ENCODE measurements around the gene TMEM176A. TPM values are rescaled to one million over a fixed set of nuclear protein-coding genes. Genes with fewer than 3 reads are reported as not detected.
"Not testable (repeated sequence)": the region's sequence is repeated elsewhere in the genome, so short reads cannot be mapped to it uniquely, and the experiment has no call there.

TMEM176A gene
- total RNA-seq, 1 experiment from 2014 or later = 0.39 TPM

DNA sequence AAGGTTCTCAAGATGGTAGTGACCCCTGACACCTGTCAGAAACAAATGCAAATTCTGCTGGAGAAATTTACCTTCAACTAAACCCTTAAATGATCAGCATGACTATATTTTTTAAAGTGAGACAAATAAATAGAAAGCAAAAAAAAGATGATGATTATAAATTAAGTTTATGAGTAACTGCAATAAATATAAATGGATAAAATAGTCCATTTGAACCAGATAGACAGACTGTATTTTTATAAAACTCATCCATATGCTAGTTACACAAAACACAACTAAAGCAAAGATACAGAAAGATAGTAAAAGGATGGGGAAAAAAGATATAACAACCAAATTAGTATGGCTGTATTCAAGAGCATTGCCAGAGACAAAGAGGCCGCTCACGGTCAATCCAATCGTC lies 5.9 kb downstream of the TMEM176A start:
- CTCF ChIA-PET = no interaction called here
- Histone ChIP-seq H3K4me1 (ENCODE audit: control insufficient read depth, insufficient read depth, low read length) (no peaks in the 10 kb centered on the region), H3K4me3 (ENCODE audit: low read depth in 2 of 2, low read length in 2 of 2) (no peak overlapping the region), H3K9me3 (ENCODE audit: control insufficient read depth, insufficient read depth, low read depth, low read length) (no peaks in the 10 kb centered on the region), H3K27me3 (ENCODE audit: control insufficient read depth, insufficient read depth, low read length) (no peaks in the 10 kb centered on the region; the same call in 1 of the 2 replicates), H3K27ac (ENCODE audit: low read length) (no peak overlapping the region), H3K36me3 (ENCODE audit: control insufficient read depth, insufficient read depth, low read length) (no peaks in the 10 kb centered on the region)
- ATAC-seq (no peak), DNase-seq (ENCODE audit: low read depth, low spot score) (no peak)
- in situ Hi-C loops (cut with HindIII; ENCODE audit: low pct_unique_long_range_greater_than_20kb, low sequenced_read_pairs) (no loop called here), intact Hi-C loops (cut with micrococcal nuclease; ENCODE audit: unreplicated experiment) (no loop called here)
- POLR2A ChIA-PET = no interaction called here
- TF ChIP-seq POLR2AphosphoS5 (IDR thresholded peaks at IDR 0.05; ENCODE audit: low read depth, low read length) = no peak
- no peak for TF ChIP-seq TCF7L2 (IDR thresholded peaks at IDR 0.05; ENCODE audit: low read depth, low read length)
- TF ChIP-seq, protein P1, sequence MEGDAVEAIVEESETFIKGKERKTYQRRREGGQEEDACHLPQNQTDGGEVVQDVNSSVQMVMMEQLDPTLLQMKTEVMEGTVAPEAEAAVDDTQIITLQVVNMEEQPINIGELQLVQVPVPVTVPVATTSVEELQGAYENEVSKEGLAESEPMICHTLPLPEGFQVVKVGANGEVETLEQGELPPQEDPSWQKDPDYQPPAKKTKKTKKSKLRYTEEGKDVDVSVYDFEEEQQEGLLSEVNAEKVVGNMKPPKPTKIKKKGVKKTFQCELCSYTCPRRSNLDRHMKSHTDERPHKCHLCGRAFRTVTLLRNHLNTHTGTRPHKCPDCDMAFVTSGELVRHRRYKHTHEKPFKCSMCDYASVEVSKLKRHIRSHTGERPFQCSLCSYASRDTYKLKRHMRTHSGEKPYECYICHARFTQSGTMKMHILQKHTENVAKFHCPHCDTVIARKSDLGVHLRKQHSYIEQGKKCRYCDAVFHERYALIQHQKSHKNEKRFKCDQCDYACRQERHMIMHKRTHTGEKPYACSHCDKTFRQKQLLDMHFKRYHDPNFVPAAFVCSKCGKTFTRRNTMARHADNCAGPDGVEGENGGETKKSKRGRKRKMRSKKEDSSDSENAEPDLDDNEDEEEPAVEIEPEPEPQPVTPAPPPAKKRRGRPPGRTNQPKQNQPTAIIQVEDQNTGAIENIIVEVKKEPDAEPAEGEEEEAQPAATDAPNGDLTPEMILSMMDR (IDR thresholded peaks at IDR 0.05) = no peak
- TF ChIP-seq, protein P2, sequence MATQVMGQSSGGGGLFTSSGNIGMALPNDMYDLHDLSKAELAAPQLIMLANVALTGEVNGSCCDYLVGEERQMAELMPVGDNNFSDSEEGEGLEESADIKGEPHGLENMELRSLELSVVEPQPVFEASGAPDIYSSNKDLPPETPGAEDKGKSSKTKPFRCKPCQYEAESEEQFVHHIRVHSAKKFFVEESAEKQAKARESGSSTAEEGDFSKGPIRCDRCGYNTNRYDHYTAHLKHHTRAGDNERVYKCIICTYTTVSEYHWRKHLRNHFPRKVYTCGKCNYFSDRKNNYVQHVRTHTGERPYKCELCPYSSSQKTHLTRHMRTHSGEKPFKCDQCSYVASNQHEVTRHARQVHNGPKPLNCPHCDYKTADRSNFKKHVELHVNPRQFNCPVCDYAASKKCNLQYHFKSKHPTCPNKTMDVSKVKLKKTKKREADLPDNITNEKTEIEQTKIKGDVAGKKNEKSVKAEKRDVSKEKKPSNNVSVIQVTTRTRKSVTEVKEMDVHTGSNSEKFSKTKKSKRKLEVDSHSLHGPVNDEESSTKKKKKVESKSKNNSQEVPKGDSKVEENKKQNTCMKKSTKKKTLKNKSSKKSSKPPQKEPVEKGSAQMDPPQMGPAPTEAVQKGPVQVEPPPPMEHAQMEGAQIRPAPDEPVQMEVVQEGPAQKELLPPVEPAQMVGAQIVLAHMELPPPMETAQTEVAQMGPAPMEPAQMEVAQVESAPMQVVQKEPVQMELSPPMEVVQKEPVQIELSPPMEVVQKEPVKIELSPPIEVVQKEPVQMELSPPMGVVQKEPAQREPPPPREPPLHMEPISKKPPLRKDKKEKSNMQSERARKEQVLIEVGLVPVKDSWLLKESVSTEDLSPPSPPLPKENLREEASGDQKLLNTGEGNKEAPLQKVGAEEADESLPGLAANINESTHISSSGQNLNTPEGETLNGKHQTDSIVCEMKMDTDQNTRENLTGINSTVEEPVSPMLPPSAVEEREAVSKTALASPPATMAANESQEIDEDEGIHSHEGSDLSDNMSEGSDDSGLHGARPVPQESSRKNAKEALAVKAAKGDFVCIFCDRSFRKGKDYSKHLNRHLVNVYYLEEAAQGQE (IDR thresholded peaks at IDR 0.05; ENCODE audit: insufficient read depth in 1 of 2, low read depth in 2 of 2, low read length in 1 of 2) = no peak
- TF ChIP-seq SIN3A (IDR thresholded peaks at IDR 0.05; ENCODE audit: borderline replicate concordance, insufficient read depth, low read depth, low read length) = no peak
- BruUV-seq (replicated peaks) = no TSS peak

DNA sequence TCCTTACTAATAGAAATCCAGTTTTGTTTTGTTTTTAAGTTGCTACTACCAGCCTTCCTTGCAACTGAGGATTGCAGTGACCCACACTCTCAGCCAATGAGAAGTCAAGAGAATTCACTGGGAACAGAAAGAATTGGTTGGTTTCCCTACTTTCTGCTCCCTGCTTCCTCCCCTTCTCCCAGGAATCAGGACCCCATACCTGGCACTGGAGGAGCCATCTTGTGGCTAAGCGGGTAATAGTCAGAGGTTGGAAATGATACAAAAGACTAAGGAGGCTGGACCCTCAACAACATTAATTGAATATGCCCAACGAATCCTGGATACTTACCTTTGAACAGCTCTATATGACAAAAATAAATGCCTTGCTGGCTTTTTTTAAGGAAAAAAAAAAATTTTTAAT lies 6.3 kb downstream of the TMEM176A start:
- ChIA-PET CTCF (no interaction called here), POLR2A (no interaction called here)
- TF ChIP-seq TCF7L2 (IDR thresholded peaks at IDR 0.05; ENCODE audit: low read depth, low read length) = no peak
- no peak for ATAC-seq
- H3K27ac ChIP-seq (ENCODE audit: low read length) = no peak overlapping the region
- intact Hi-C loops (cut with micrococcal nuclease; ENCODE audit: unreplicated experiment) = no loop called here
- H3K4me3 ChIP-seq (ENCODE audit: low read depth in 2 of 2, low read length in 2 of 2) = no peak overlapping the region
- DNase-seq (ENCODE audit: low read depth, low spot score) = no peak
- no peaks in the 10 kb centered on the region for H3K9me3 ChIP-seq (ENCODE audit: control insufficient read depth, insufficient read depth, low read depth, low read length)
- no TSS peak for BruUV-seq (replicated peaks)
- no peaks in the 10 kb centered on the region for H3K36me3 ChIP-seq (ENCODE audit: control insufficient read depth, insufficient read depth, low read length)
- no peaks in the 10 kb centered on the region for H3K4me1 ChIP-seq (ENCODE audit: control insufficient read depth, insufficient read depth, low read length)
- H3K27me3 ChIP-seq (ENCODE audit: control insufficient read depth, insufficient read depth, low read length) = no peaks in the 10 kb centered on the region
- in situ Hi-C loops (cut with HindIII; ENCODE audit: low pct_unique_long_range_greater_than_20kb, low sequenced_read_pairs) = no loop called here

DNA sequence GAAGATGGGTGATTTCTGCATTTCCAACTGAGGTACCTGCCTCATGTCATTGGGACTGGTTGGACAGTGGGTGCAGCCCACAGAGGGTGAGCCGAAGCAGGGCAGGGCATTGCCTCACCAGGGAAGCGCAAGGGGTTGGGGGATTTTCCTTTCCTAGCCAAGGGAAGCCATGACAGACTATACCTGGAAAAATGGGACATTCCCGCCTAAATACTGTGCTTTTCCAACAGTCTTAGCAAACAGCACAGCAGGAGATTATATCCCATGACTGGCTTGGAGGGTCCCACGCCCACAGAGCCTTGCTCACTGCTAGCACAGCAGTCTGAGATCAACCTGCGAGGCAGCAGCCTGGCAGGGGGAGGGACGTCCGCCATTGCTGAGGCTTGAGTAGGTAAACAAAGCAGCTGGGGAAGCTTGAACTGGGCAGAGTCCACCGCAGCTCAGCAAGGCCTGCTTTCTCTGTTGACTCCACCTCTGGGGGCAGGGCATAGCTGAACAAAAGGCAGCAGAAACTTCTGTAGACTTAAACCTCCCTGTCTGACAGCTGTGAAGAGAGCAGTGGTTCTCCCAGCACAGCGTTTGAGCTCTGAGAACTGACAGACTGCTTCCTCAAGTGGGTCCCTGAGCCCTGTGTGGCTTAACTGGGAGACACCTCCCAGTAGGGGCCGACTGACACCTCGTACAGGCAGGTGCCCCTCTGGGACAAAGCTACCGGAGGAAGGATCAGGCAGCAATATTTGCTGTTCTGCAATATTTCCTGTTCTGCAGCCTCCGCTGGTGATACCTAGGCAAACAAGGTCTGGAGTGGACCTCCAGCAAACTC lies 7.3 kb downstream of the TMEM176A start:
- BruUV-seq (replicated peaks); in situ Hi-C loops (cut with HindIII; ENCODE audit: low pct_unique_long_range_greater_than_20kb, low sequenced_read_pairs); DNase-seq (ENCODE audit: low read depth, low spot score); H3K4me3 ChIP-seq (ENCODE audit: low read depth in 2 of 2, low read length in 2 of 2); POLR2A ChIA-PET; ATAC-seq; H3K9me3 ChIP-seq (ENCODE audit: control insufficient read depth, insufficient read depth, low read depth, low read length); H3K27me3 ChIP-seq (ENCODE audit: control insufficient read depth, insufficient read depth, low read length); intact Hi-C loops (cut with micrococcal nuclease; ENCODE audit: unreplicated experiment); H3K4me1 ChIP-seq (ENCODE audit: control insufficient read depth, insufficient read depth, low read length); H3K36me3 ChIP-seq (ENCODE audit: control insufficient read depth, insufficient read depth, low read length); H3K27ac ChIP-seq (ENCODE audit: low read length); CTCF ChIA-PET: not testable (repeated sequence)
